ENCODE measurements around the gene ANKHD1. TPM values are rescaled to one million over a fixed set of nuclear protein-coding genes. Genes with fewer than 3 reads are reported as not detected.

ANKHD1 gene
- polyA plus RNA-seq, 5 donors: 97.8 to 144 (median 128) TPM

Other genes starting within 250 kb of the ANKHD1 start
- 10 to 100 TPM; 31.6 to 40.7 (median 33.6) TPM for gene CYSTM1, start 226.6 kb upstream of the ANKHD1 start, polyA plus RNA-seq (ENCODE audit: insufficient read depth in 1 of 5, insufficient read length in 5 of 5, low replicate concordance in 1 of 5)
- 100 to 1,000 TPM in 1 of 5 donors, 10 to 100 TPM in 4; 92.0 to 116 (median 94.3) TPM for gene PFDN1, start 98.7 kb upstream of the ANKHD1 start, polyA plus RNA-seq (ENCODE audit: insufficient read depth in 1 of 5, insufficient read length in 5 of 5, low replicate concordance in 1 of 5)
- gene HBEGF, start 55.2 kb upstream of the ANKHD1 start, polyA plus RNA-seq (ENCODE audit: insufficient read depth in 1 of 5, insufficient read length in 5 of 5, low replicate concordance in 1 of 5): 1 to 10 TPM; 5.7 to 9.6 (median 7.6) TPM
- under 1 TPM; 0.15 to 0.34 (median 0.25) TPM for gene SLC4A9, start 41.6 kb upstream of the ANKHD1 start, polyA plus RNA-seq (ENCODE audit: insufficient read depth in 1 of 5, insufficient read length in 5 of 5, low replicate concordance in 1 of 5)
- gene EIF4EBP3, start 145.8 kb downstream of the ANKHD1 start, polyA plus RNA-seq (ENCODE audit: insufficient read depth in 1 of 5, insufficient read length in 5 of 5, low replicate concordance in 1 of 5): 10 to 100 TPM in 4 of 5 donors, 1 to 10 TPM in 1; 7.8 to 13.7 (median 10.5) TPM
- 10 to 100 TPM; 19.2 to 30.7 (median 22.9) TPM for gene SRA1, start 155.6 kb downstream of the ANKHD1 start, polyA plus RNA-seq (ENCODE audit: insufficient read depth in 1 of 5, insufficient read length in 5 of 5, low replicate concordance in 1 of 5)
- gene APBB3, start 162.8 kb downstream of the ANKHD1 start, polyA plus RNA-seq (ENCODE audit: insufficient read depth in 1 of 5, insufficient read length in 5 of 5, low replicate concordance in 1 of 5): 10 to 100 TPM; 41.6 to 57.2 (median 47.9) TPM
- gene SLC35A4, start 163.0 kb downstream of the ANKHD1 start, polyA plus RNA-seq (ENCODE audit: insufficient read depth in 1 of 5, insufficient read length in 5 of 5, low replicate concordance in 1 of 5): 10 to 100 TPM; 68.2 to 81.1 (median 71.0) TPM
- gene CD14, start 231.3 kb downstream of the ANKHD1 start, polyA plus RNA-seq (ENCODE audit: insufficient read depth in 1 of 5, insufficient read length in 5 of 5, low replicate concordance in 1 of 5): 10 to 100 TPM; 12.1 to 27.7 (median 16.8) TPM
- gene TMCO6, start 237.6 kb downstream of the ANKHD1 start, polyA plus RNA-seq (ENCODE audit: insufficient read depth in 1 of 5, insufficient read length in 5 of 5, low replicate concordance in 1 of 5): 10 to 100 TPM; 18.0 to 22.1 (median 20.0) TPM
- gene NDUFA2, start 245.8 kb downstream of the ANKHD1 start, polyA plus RNA-seq (ENCODE audit: insufficient read depth in 1 of 5, insufficient read length in 5 of 5, low replicate concordance in 1 of 5): 10 to 100 TPM; 50.2 to 85.8 (median 61.8) TPM
- 100 to 1,000 TPM; 140 to 196 (median 152) TPM for gene IK, start 246.0 kb downstream of the ANKHD1 start, polyA plus RNA-seq (ENCODE audit: insufficient read depth in 1 of 5, insufficient read length in 5 of 5, low replicate concordance in 1 of 5)